H1 (cell line): Measurements from ENCODE around the gene ABCA2.

ENCODE experiments used
- EZH2 ChIP-seq: fragments of 200-600 bp; sonication (generic); IDR thresholded peaks from 2 replicates; pipeline ENCODE4 v1.7.1; 2012; ENCODE audit warnings: low read depth, mild to moderate bottlenecking, moderate library complexity, low read length, inconsistent platforms; ENCODE audit not compliant: severe bottlenecking
- KDM5A ChIP-seq: fragments of 200-600 bp; IDR thresholded peaks from 2 replicates; pipeline ENCODE4 v1.7.1; 2012; ENCODE audit warnings: mild to moderate bottlenecking, low read length, inconsistent platforms, mixed read lengths
- POLR2A ChIP-seq, 2 experiments: IDR thresholded peaks; 1 replicate in 1 of 2; 2 replicates in 1 of 2; pipeline ENCODE4 v1.6.1; 2011; ENCODE audit warnings: low read depth in 2 of 2, low read length in 2 of 2, mild to moderate bottlenecking in 2 of 2; ENCODE audit errors: control extremely low read depth in 1 of 2
- POLR2AphosphoS5 ChIP-seq: IDR thresholded peaks from 2 replicates; pipeline ENCODE4 v1.6.1; 2011; ENCODE audit warnings: low read depth, low read length
- POU5F1 ChIP-seq: IDR thresholded peaks from 2 replicates; pipeline ENCODE4 v1.6.1; 2011; ENCODE audit warnings: low read depth, mild to moderate bottlenecking, low read length, moderate library complexity
- TAF1 ChIP-seq: IDR thresholded peaks from 2 replicates; pipeline ENCODE4 v1.6.1; 2011; ENCODE audit warnings: mild to moderate bottlenecking, low read depth, low read length
- YY1 ChIP-seq: IDR thresholded peaks from 2 replicates; pipeline ENCODE4 v1.6.1; 2011; ENCODE audit warnings: low read depth, mild to moderate bottlenecking, low read length
- TF ChIP-seq, protein P1 (sequence below), 3 experiments: IDR thresholded peaks; 1 replicate in 2 of 3; 2 replicates in 1 of 3; pipeline versions ENCODE4 v1.5.1 to v1.6.1; 2011; ENCODE audit warnings: low read length in 3 of 3, mild to moderate bottlenecking in 3 of 3, inconsistent platforms in 2 of 3, low read depth in 1 of 3, moderate library complexity in 1 of 3; ENCODE audit not compliant: insufficient read depth in 1 of 3; ENCODE audit errors: control extremely low read depth in 1 of 3
- TF ChIP-seq, protein P2 (sequence below): IDR thresholded peaks from 2 replicates; pipeline ENCODE4 v1.6.1; 2011; ENCODE audit warnings: low read depth, mild to moderate bottlenecking, low read length; ENCODE audit not compliant: insufficient read depth
- TF ChIP-seq, protein P3 (sequence below): IDR thresholded peaks from 2 replicates; pipeline ENCODE4 v1.6.1; 2012; ENCODE audit warnings: low read length, inconsistent platforms
- TF ChIP-seq, protein P4 (sequence below): IDR thresholded peaks from 2 replicates; pipeline ENCODE4 v1.6.1; 2011; ENCODE audit warnings: low read length, improper control_type of control experiment

DNA sequence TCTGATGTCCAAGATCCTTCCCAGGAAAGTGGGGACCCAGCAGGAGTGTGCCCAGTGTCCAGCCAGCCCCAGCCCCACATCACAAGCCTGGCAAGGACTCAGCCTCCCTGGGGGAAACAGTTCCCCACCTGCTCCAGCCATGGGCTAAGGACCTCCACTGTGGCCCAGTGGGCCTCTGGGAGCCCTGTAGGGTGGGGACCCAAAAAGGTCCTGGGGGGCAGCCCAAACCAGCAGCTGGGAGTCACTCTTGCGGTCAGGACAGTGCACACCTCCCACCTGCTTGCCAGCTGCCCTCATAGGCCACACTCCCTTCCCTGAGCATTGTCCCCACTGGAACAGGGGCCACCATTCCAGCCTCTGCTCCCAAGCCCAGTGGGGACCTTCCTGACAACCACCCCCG, 1.7 kb downstream of the ABCA2 start:
- TF ChIP-seq, protein P1, sequence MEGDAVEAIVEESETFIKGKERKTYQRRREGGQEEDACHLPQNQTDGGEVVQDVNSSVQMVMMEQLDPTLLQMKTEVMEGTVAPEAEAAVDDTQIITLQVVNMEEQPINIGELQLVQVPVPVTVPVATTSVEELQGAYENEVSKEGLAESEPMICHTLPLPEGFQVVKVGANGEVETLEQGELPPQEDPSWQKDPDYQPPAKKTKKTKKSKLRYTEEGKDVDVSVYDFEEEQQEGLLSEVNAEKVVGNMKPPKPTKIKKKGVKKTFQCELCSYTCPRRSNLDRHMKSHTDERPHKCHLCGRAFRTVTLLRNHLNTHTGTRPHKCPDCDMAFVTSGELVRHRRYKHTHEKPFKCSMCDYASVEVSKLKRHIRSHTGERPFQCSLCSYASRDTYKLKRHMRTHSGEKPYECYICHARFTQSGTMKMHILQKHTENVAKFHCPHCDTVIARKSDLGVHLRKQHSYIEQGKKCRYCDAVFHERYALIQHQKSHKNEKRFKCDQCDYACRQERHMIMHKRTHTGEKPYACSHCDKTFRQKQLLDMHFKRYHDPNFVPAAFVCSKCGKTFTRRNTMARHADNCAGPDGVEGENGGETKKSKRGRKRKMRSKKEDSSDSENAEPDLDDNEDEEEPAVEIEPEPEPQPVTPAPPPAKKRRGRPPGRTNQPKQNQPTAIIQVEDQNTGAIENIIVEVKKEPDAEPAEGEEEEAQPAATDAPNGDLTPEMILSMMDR (IDR thresholded peaks at IDR 0.05; ENCODE audit: control extremely low read depth in 1 of 3, insufficient read depth in 1 of 3, low read depth in 1 of 3, low read length in 3 of 3) = no peak
- no peak for TF ChIP-seq EZH2
- TF ChIP-seq, protein P2, sequence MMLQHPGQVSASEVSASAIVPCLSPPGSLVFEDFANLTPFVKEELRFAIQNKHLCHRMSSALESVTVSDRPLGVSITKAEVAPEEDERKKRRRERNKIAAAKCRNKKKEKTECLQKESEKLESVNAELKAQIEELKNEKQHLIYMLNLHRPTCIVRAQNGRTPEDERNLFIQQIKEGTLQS = no peak
- TF ChIP-seq, protein P3, sequence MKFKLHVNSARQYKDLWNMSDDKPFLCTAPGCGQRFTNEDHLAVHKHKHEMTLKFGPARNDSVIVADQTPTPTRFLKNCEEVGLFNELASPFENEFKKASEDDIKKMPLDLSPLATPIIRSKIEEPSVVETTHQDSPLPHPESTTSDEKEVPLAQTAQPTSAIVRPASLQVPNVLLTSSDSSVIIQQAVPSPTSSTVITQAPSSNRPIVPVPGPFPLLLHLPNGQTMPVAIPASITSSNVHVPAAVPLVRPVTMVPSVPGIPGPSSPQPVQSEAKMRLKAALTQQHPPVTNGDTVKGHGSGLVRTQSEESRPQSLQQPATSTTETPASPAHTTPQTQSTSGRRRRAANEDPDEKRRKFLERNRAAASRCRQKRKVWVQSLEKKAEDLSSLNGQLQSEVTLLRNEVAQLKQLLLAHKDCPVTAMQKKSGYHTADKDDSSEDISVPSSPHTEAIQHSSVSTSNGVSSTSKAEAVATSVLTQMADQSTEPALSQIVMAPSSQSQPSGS = no peak
- TF ChIP-seq POLR2A (IDR thresholded peaks at IDR 0.05; ENCODE audit: control extremely low read depth in 1 of 2, low read depth in 2 of 2, low read length in 2 of 2) = no peak
- TF ChIP-seq POLR2AphosphoS5 = no peak
- TF ChIP-seq KDM5A = no peak
- no peak for TF ChIP-seq TAF1
- TF ChIP-seq, protein P4, sequence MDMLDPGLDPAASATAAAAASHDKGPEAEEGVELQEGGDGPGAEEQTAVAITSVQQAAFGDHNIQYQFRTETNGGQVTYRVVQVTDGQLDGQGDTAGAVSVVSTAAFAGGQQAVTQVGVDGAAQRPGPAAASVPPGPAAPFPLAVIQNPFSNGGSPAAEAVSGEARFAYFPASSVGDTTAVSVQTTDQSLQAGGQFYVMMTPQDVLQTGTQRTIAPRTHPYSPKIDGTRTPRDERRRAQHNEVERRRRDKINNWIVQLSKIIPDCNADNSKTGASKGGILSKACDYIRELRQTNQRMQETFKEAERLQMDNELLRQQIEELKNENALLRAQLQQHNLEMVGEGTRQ = no peak
- TF ChIP-seq POU5F1 = no peak
- TF ChIP-seq YY1 = no peak
